Measurements from ENCODE around the gene NECTIN3.

Gene NECTIN3

GRCh38 chr3:111069974-111070771 is 1.4 kb upstream of the NECTIN3 start:
- no peak for DNase-seq (ENCODE audit: low read depth)
- TF ChIP-seq, protein P1, sequence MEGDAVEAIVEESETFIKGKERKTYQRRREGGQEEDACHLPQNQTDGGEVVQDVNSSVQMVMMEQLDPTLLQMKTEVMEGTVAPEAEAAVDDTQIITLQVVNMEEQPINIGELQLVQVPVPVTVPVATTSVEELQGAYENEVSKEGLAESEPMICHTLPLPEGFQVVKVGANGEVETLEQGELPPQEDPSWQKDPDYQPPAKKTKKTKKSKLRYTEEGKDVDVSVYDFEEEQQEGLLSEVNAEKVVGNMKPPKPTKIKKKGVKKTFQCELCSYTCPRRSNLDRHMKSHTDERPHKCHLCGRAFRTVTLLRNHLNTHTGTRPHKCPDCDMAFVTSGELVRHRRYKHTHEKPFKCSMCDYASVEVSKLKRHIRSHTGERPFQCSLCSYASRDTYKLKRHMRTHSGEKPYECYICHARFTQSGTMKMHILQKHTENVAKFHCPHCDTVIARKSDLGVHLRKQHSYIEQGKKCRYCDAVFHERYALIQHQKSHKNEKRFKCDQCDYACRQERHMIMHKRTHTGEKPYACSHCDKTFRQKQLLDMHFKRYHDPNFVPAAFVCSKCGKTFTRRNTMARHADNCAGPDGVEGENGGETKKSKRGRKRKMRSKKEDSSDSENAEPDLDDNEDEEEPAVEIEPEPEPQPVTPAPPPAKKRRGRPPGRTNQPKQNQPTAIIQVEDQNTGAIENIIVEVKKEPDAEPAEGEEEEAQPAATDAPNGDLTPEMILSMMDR (IDR thresholded peaks at IDR 0.05; ENCODE audit: control insufficient read depth, insufficient read depth, low read depth, low read length, missing control alignments), result no peak
- H3K4me3 ChIP-seq (ENCODE audit: control insufficient read depth, low read depth, low read length), result peak overlapping the region; percentile 89

DNA sequence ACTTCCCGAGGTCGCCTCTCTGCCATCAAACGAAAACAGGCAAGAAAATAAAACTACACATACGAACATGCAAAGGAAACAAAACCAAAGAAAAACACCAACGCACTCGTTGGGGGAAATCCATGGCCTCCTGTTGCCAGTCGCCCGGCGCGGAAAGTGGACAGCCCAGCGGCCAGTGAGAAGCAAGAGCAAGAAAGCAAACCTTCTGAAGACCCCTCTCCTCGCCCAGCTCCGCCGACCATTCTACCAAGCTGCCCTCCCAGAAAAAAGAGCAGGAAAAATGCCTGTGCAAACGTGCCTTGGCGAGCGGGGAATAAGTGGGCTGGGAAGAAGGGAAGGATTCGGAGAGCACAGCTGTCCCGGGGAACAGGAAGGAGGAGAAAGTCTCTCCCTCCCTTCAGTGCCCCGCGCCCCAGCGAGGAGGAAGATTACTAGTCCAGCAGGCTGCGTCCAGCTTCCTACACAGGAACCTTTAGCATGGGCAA is 802 bp upstream of the NECTIN3 start:
- H3K4me3 ChIP-seq (ENCODE audit: control insufficient read depth, low read depth, low read length), result peak overlapping the region; percentile 89
- TF ChIP-seq, protein P1 (IDR thresholded peaks at IDR 0.05; ENCODE audit: control insufficient read depth, insufficient read depth, low read depth, low read length, missing control alignments), result no peak
- no peak for DNase-seq (ENCODE audit: low read depth)

DNA sequence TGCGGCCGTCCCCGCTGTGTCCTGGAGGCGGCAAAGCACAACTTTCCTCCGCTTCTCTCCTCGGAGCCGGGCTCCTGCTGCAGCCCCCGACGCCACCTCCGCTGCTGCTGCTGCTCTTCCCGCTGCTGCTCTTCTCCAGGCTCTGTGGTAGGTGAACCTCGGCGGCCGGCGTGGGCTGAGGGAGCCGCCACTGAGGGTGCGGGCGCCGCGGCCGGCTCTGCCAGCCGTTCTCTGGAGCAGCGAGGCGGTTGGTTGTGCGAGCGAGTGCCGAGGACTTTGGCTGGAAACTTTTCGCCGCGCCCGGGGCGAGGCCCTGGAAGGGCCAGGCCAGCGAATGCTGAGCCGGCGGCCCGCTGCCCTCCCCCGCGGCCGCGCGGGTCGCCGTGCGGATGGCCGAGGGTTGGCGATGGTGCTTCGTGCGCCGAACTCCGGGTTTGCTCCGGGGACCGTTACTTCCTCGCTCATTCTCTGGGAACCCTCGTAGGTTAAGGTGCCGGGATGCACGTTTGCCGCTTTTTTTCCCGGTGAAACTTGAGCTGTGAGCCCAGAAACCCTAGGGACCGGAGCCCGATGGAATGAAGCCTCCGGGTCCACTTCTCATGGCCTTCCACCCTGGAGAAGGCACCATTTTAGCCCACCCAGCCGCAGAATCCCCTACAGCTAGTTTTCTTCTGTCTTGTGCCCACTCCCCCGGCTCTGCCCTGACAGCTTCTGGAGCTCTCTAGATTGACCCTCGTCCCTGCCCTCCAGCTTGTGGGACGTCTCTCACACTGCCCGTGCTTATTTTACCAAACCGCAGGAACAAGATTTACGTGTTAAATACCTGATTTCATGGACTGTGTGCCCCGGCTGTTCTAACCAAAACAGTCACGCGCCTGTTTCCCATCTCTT is 660 bp downstream of the NECTIN3 start:
- DNase-seq (ENCODE audit: low read depth), result no peak
- peak overlapping the region; percentile 89 for H3K4me3 ChIP-seq (ENCODE audit: control insufficient read depth, low read depth, low read length)
- TF ChIP-seq, protein P1 (IDR thresholded peaks at IDR 0.05; ENCODE audit: control insufficient read depth, insufficient read depth, low read depth, low read length, missing control alignments), result no peak

DNA sequence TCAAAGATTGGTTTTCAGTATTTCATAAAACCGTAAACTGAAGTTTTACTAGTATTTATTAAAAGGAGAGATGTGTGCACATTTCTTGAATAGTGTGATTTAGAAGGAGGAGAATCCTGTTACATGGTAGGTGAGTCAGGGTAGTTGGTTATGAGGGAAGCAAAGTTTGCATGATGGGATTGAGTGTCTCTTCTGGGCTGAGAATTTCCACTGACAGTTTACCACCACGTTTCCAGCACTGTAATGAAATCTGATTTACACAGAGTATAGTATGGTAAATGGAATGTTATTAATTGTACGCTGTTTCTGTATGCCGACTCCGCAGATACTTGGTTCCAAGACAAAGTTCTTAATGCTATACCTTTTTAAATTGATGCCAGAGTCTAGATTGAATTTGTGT is 1.6 kb downstream of the NECTIN3 start:
- peak overlapping the region; percentile 89 for H3K4me3 ChIP-seq (ENCODE audit: control insufficient read depth, low read depth, low read length)
- DNase-seq (ENCODE audit: low read depth), result no peak
- TF ChIP-seq, protein P1 (IDR thresholded peaks at IDR 0.05; ENCODE audit: control insufficient read depth, insufficient read depth, low read depth, low read length, missing control alignments), result no peak

DNA sequence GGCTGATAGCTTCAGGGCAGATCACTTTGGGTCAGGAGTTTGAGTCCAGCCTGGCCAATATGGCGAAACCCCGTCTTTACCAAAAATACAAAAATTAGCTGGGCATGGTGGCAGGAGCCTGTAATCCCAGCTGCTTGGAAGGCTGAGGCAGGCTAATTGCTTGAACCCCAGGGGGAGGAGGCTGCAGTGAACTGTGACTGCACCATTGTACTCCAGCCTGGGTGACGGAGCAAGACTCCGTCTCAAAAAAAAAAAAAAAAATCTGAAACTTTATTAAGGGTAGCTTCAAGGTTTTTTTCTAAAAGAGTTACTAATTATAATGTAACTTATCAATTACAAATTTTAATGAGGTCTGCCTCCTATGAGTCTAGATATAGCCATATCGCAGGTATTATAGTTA is 5.1 kb downstream of the NECTIN3 start:
- TF ChIP-seq, protein P1 (IDR thresholded peaks at IDR 0.05; ENCODE audit: control insufficient read depth, insufficient read depth, low read depth, low read length, missing control alignments), result no peak
- DNase-seq (ENCODE audit: low read depth), result no peak
- H3K4me3 ChIP-seq (ENCODE audit: control insufficient read depth, low read depth, low read length), result no peak overlapping the region

DNA sequence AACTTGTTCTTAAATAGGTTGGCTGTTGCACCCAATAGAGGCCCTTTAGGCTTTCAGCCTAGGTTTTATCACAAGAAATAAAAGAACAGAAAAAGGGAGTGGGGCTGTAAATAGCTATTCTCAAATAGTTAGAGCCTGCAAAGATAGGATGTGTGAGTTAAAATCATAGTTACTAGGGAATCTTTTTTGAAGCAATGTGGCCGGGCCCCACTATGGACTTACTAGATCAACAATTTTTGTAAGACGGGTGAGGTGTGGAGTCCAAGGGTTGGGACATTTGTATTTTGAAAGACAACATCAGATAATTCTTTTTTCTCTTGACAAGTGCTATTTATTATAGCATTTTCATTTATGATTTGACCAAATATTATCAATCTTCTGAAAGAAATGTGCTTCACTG is 5.8 kb downstream of the NECTIN3 start:
- TF ChIP-seq, protein P1 (IDR thresholded peaks at IDR 0.05; ENCODE audit: control insufficient read depth, insufficient read depth, low read depth, low read length, missing control alignments), result no peak
- no peak for DNase-seq (ENCODE audit: low read depth)
- no peak overlapping the region for H3K4me3 ChIP-seq (ENCODE audit: control insufficient read depth, low read depth, low read length)

Data from AG09309 (cell line).